ENCODE measurements around the gene CCDC60.

CCDC60 gene

GRCh38 chr12:119446459-119446858 lies 111.9 kb downstream of the CCDC60 start:
- no peak for DNase-seq (ENCODE audit: low read depth in 3 of 3)

- no peak for DNase-seq (ENCODE audit: low read depth in 3 of 3)
Observed at GRCh38 chr12:119447126-119447525, 112.6 kb downstream of the CCDC60 start.

- no peak for DNase-seq (ENCODE audit: low read depth in 3 of 3)
Observed at GRCh38 chr12:119447618-119448017, 113.1 kb downstream of the CCDC60 start.

GRCh38 chr12:119448611-119449131 lies 114.1 kb downstream of the CCDC60 start:
- DNase-seq (ENCODE audit: low read depth in 3 of 3), result no peak

- no peak for DNase-seq (ENCODE audit: low read depth in 3 of 3)
Observed at GRCh38 chr12:119450771-119451170, 116.2 kb downstream of the CCDC60 start.

- no peak for DNase-seq (ENCODE audit: low read depth in 3 of 3)
Observed at GRCh38 chr12:119456824-119457223, 122.3 kb downstream of the CCDC60 start.

GRCh38 chr12:119457271-119457670 lies 122.7 kb downstream of the CCDC60 start:
- DNase-seq (ENCODE audit: low read depth in 3 of 3), result no peak

GRCh38 chr12:119459481-119459880 lies 125.0 kb downstream of the CCDC60 start:
- DNase-seq (ENCODE audit: low read depth in 3 of 3), result no peak

GRCh38 chr12:119460876-119461275 lies 126.3 kb downstream of the CCDC60 start:
- no peak for DNase-seq (ENCODE audit: low read depth in 3 of 3)

- DNase-seq (ENCODE audit: low read depth in 3 of 3), result no peak
Observed at GRCh38 chr12:119461636-119462214, 127.2 kb downstream of the CCDC60 start.

GRCh38 chr12:119463211-119463926 lies 128.8 kb downstream of the CCDC60 start:
- DNase-seq (ENCODE audit: low read depth in 3 of 3), result no peak

- DNase-seq (ENCODE audit: low read depth in 3 of 3), result no peak
Observed at GRCh38 chr12:119468296-119468695, 133.8 kb downstream of the CCDC60 start.

GRCh38 chr12:119475650-119476049 lies 141.1 kb downstream of the CCDC60 start:
- DNase-seq (ENCODE audit: low read depth in 3 of 3), result no peak

- DNase-seq (ENCODE audit: low read depth in 3 of 3), result no peak
Observed at GRCh38 chr12:119476951-119477350, 142.4 kb downstream of the CCDC60 start.

GRCh38 chr12:119479121-119479561 lies 144.6 kb downstream of the CCDC60 start:
- no peak for DNase-seq (ENCODE audit: low read depth in 3 of 3)

GRCh38 chr12:119480551-119480950 lies 146.0 kb downstream of the CCDC60 start:
- DNase-seq (ENCODE audit: low read depth in 3 of 3), result no peak

GRCh38 chr12:119486599-119487154 lies 152.1 kb downstream of the CCDC60 start:
- DNase-seq (ENCODE audit: low read depth in 3 of 3), result no peak

- DNase-seq (ENCODE audit: low read depth in 3 of 3), result no peak
Observed at GRCh38 chr12:119491814-119492213, 157.3 kb downstream of the CCDC60 start.

- no peak for DNase-seq (ENCODE audit: low read depth in 3 of 3)
Observed at GRCh38 chr12:119500209-119500608, 165.7 kb downstream of the CCDC60 start.

- no peak for DNase-seq (ENCODE audit: low read depth in 3 of 3)
Observed at GRCh38 chr12:119501052-119501451, 166.5 kb downstream of the CCDC60 start.

- no peak for DNase-seq (ENCODE audit: low read depth in 3 of 3)
Observed at GRCh38 chr12:119505001-119505400, 170.5 kb downstream of the CCDC60 start.

- DNase-seq (ENCODE audit: low read depth in 3 of 3), result no peak
Observed at GRCh38 chr12:119512772-119513497, 178.4 kb downstream of the CCDC60 start.
